Left lung (tissue), 14 donors: ENCODE results near the gene JRKL. TPM values are rescaled to one million over a fixed set of nuclear protein-coding genes. Genes with fewer than 3 reads are reported as not detected.

Experiments used
- ATAC-seq: fragments of 200-7000 bp; cut with Tn5 transposase; one replicate; pipeline ENCODE4 v1.9.1; 2020; ENCODE audit warnings: moderate library complexity
- DNase-seq, 4 donors: peaks; one replicate each; pipeline ENCODE4 v3.0.0-alpha.2; 2013 to 2020
- H3K27ac ChIP-seq, 2 donors: fragments of 200-600 bp; sonication (generic) in 1 of 2; one replicate each; pipeline versions ENCODE4 v1.5.0 to v1.8.0; 2020 to 2021
- H3K27me3 ChIP-seq, 2 donors: fragments of 200-600 bp; sonication (generic) in 1 of 2; one replicate each; pipeline versions ENCODE4 v1.5.0 to v1.8.0; 2020 to 2021
- H3K36me3 ChIP-seq, 2 donors: fragments of 200-600 bp; sonication (generic) in 1 of 2; one replicate each; pipeline versions ENCODE4 v1.5.0 to v1.8.0; 2020 to 2021
- H3K4me1 ChIP-seq, 2 donors: fragments of 200-600 bp; one replicate each; pipeline ENCODE4 v1.8.0; 2021
- H3K4me3 ChIP-seq, 2 donors: fragments of 200-600 bp; sonication (generic) in 1 of 2; one replicate each; pipeline versions ENCODE4 v1.5.0 to v1.8.0; 2020 to 2021; ENCODE audit warnings: mild to moderate bottlenecking in 1 of 2
- H3K9me3 ChIP-seq, 2 donors: fragments of 200-600 bp; sonication (generic) in 1 of 2; one replicate each; pipeline versions ENCODE4 v1.5.0 to v1.8.0; 2020 to 2021
- CTCF ChIP-seq, 2 donors: fragments of 200-600 bp; sonication (generic) in 1 of 2; IDR thresholded peaks; one replicate each; pipeline versions ENCODE4 v1.5.0 to v1.8.0; 2021; ENCODE audit warnings: antibody characterized with exemption in 2 of 2
- intact Hi-C, 2 donors: fragments of 100-400 bp; cut with DNase I; formaldehyde crosslinking; loops; one replicate each; pipeline versions ENCODE4 v1.11.2 to v1.14.2; 2022
- long read RNA-seq, 12 donors: library from polyadenylated mRNA in 2 of 12; unstranded in 2 of 12; transcript quantifications; one replicate each; pipeline ENCODE4 v2.0.0 and lab custom pipeline, GENCODE V29; 2019 to 2026
- polyA plus RNA-seq, 6 donors: library from polyadenylated mRNA; unstranded; fragments of 120-200 nt; gene quantifications; one replicate each; pipeline ENCODE4 v1.2.1, GENCODE V29; 2013; ENCODE audit not compliant: insufficient read length in 6 of 6
- total RNA-seq, 2 donors: library from RNA; stranded (reverse); fragmentation: NEBNext Ultra II Directional; extraction: Animal tissue kit (Norgen Biotek cat#: 25700); gene quantifications; one replicate each; pipeline ENCODE4 v1.2.1, GENCODE V29; 2021
- donor health status: DM: no; HTN: yes; CAD: no.
- donor health status: DM: no; HTN: no; CAD: no.

Gene JRKL
- 10 to 100 TPM; 10.4 to 13.0 TPM for total RNA-seq
- 10 to 100 TPM; 24.0 to 29.2 (median 27.6) TPM for polyA plus RNA-seq
- long read RNA-seq, donor 1, transcript JRKL-201 (2 exons, 2,855 nt) = major isoform, 6 of 6 reads
- long read RNA-seq, donor 1, partial matches to known transcripts = 0 of 6 reads
- long read RNA-seq, donor 1, other reads (novel, unspliced or antisense) = 0 of 6 reads
- long read RNA-seq, donor 2, partial matches to known transcripts = 0 of 4 reads
- long read RNA-seq, donor 2, other reads (novel, unspliced or antisense) = 0 of 4 reads
- long read RNA-seq, donor 3, partial matches to known transcripts = 0 of 2 reads
- long read RNA-seq, donor 3, other reads (novel, unspliced or antisense) = 0 of 2 reads
- long read RNA-seq, donor 4, partial matches to known transcripts = 0 of 5 reads
- long read RNA-seq, donor 4, other reads (novel, unspliced or antisense) = 4 of 5 reads
- long read RNA-seq, donor 5, partial matches to known transcripts = 0 of 1 reads
- long read RNA-seq, donor 5, other reads (novel, unspliced or antisense) = 0 of 1 reads
- long read RNA-seq, donor 6, partial matches to known transcripts = 0 of 2 reads
- long read RNA-seq, donor 6, other reads (novel, unspliced or antisense) = 0 of 2 reads
- long read RNA-seq, donor 7, partial matches to known transcripts = 0 of 1 reads
- long read RNA-seq, donor 7, other reads (novel, unspliced or antisense) = 0 of 1 reads
- long read RNA-seq, donor 8, partial matches to known transcripts = 0 of 4 reads
- long read RNA-seq, donor 8, other reads (novel, unspliced or antisense) = 0 of 4 reads
- long read RNA-seq, donor 9 = 0 reads
- long read RNA-seq, donor 10, partial matches to known transcripts = 0 of 4 reads
- long read RNA-seq, donor 10, other reads (novel, unspliced or antisense) = 1 of 4 reads
- long read RNA-seq, donor 11, partial matches to known transcripts = 0 of 1 reads
- long read RNA-seq, donor 11, other reads (novel, unspliced or antisense) = 0 of 1 reads
- long read RNA-seq, donor 12, partial matches to known transcripts = 0 of 1 reads
- long read RNA-seq, donor 12, other reads (novel, unspliced or antisense) = 0 of 1 reads

- Histone ChIP-seq H3K36me3 (no peaks in the 10 kb centered on the region), H3K9me3 (no peaks in the 10 kb centered on the region), H3K4me1 (peaks cover 0 to 35% of the 10 kb centered on the region in 2 donors), H3K4me3 (peak within 1 kb of the TSS; percentile 68 to 75), H3K27ac (peak within 1 kb of the TSS; percentile 89 to 94), H3K27me3 (no peaks in the 10 kb centered on the region)
- intact Hi-C loops = loop anchor here in 1 of 2 donors (10.0 kb wide), 1 partner anchor 555 kb away; no protein-coding TSS in a partner anchor
- DNase-seq (peak; percentile 93 to 99 (median 98)), ATAC-seq (peak; percentile 100)
- no peak for TF ChIP-seq CTCF (IDR thresholded peaks at IDR 0.05)
Observed at GRCh38 chr11:96389720-96390487, at the start of gene JRKL, which contains the start of gene CCDC82. Gene JRKL (plus strand): TSS chr11:96390013. CDS start chr11:96390650, 637 bp downstream. Gene CCDC82 (minus strand): TSS chr11:96389912. CDS start chr11:96384747, 5,165 bp downstream.

GRCh38 chr11:96340555-96340885 lies 49.3 kb upstream of the JRKL start:
- Histone ChIP-seq H3K27ac (peak overlapping the region; percentile 85 to 88), H3K4me1 (peaks cover 41 to 70% of the 10 kb centered on the region in 2 donors)

DNA sequence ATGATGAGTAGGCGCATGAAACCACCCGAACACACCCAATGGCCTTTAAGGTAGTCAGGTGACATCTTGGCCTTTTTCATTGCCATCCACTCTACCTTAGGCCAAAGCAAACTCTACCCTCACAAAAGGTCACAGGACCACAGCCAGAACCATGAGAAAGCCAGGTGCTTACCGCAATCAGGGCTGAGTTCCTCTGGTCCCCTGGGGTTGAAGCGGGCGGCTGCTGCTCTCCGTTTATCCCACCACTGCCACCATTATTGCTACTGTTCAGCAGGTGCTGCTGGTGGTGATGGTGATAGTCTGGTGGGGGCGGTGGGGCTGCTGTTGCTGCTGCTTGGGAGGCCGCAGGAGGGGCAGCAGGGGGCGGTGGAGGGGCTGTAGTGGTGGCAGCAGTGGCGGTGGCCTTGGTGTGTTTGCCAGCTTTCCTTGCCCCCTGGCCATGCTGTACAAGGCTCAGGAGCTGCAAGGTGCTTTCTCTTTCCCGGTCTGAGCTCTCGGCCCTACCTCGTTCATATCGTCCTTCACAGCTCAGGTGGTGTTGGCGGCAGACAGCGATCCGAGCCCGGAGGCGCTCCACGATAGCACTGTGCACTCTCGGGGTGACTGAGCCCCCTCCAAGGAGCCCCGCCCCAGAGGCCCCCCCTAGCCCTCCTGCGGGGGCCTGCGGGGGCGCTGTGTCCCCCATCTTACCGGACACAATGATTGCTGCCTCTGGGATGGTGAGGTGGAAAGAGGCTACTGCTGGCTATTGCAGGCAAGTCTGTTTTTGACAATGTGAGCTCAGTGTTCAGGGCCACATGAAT lies 48.4 kb upstream of the JRKL start:
- intact Hi-C loops = loop anchor here in 1 of 2 donors (10.0 kb wide), 1 partner anchor 287 kb away; no protein-coding TSS in a partner anchor
- peak overlapping the region; percentile 60 to 70 for H3K4me3 ChIP-seq
- TF ChIP-seq CTCF (IDR thresholded peaks at IDR 0.05) = peak in 1 of 2 donors; percentile 18
- DNase-seq (peak in 3 of 4 donors; percentile 59 to 82 (median 78)), ATAC-seq (peak; percentile 34)
- peaks cover 32 to 62% of the 10 kb centered on the region in 2 donors for H3K4me1 ChIP-seq
- peak overlapping the region; percentile 85 to 88 for H3K27ac ChIP-seq
- H3K27me3 ChIP-seq = no peaks in the 10 kb centered on the region
- H3K9me3 ChIP-seq = no peaks in the 10 kb centered on the region
- no peaks in the 10 kb centered on the region for H3K36me3 ChIP-seq

More at GRCh38 chr11:96340555-96340885, 49.3 kb upstream of the JRKL start:
- H3K27me3 ChIP-seq = no peaks in the 10 kb centered on the region
- peak overlapping the region; percentile 60 to 70 for H3K4me3 ChIP-seq
- peak in 1 of 4 donors; percentile 44 for DNase-seq
- no peaks in the 10 kb centered on the region for H3K9me3 ChIP-seq
- H3K36me3 ChIP-seq = no peaks in the 10 kb centered on the region
- no peak for ATAC-seq
- intact Hi-C loops = loop anchor here in 1 of 2 donors (10.0 kb wide), 1 partner anchor 286 kb away; no protein-coding TSS in a partner anchor
- no peak for TF ChIP-seq CTCF (IDR thresholded peaks at IDR 0.05)
